GM12875 (cell line): Measurements from ENCODE around the gene RBM22.

Experiments used
- H3K4me3 ChIP-seq: one replicate; pipeline ENCODE4 v1.5.1; 2011; ENCODE audit warnings: low read depth, low read length, control low read depth
- CTCF ChIP-seq: IDR thresholded peaks from 2 replicates; pipeline ENCODE4 v1.5.1; 2011; ENCODE audit warnings: low read depth, mild to moderate bottlenecking, control low read depth, inconsistent platforms, low read length, moderate library complexity, borderline replicate concordance; ENCODE audit not compliant: insufficient read depth

The RBM22 gene

GRCh38 chr5:150672884-150673275 lies 28.0 kb downstream of the RBM22 start:
- no peak for TF ChIP-seq CTCF
- H3K4me3 ChIP-seq: no peak overlapping the region

- peak overlapping the region; percentile 33 for H3K4me3 ChIP-seq
- TF ChIP-seq CTCF: no peak
Observed at GRCh38 chr5:150672237-150672883, 28.5 kb downstream of the RBM22 start.

DNA sequence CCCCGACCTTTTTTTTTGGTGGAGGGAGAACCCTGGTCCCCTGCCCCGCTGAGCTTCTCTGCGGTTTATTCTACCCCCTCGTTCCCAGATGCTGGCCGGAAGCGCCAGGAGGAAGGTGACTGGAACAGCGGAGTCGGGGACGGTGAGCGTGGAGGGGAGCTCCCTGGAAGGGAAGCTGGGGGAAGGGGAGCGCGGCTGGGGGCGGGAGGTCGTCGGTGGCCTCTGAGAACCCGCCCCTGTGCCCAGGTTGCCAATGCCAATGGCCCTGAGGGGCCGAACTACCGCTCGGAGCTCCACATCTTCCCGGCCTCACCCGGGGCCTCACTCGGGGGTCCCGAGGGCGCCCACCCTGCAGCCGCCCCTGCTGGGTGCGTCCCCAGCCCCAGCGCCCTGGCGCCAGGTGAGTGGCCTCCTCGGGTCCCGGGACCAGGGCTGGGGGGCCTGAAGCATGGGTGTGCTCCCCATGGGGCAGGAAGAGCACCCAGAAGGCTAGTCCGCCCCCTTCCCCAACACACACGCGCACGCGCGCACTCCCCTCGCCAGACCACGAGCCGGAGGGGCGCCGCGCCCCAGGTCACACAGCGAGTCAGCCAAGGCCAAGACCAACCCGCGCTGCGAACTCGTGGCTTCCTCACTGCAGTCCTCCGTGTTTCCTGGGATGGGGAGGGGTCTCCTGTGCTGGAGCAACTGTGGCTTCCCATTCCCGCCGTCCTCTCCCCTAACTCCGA lies 29.2 kb downstream of the RBM22 start:
- TF ChIP-seq CTCF: no peak
- peak overlapping the region; percentile 33 for H3K4me3 ChIP-seq

GRCh38 chr5:150670948-150671310 lies 29.9 kb downstream of the RBM22 start:
- no peak overlapping the region for H3K4me3 ChIP-seq
- TF ChIP-seq CTCF: no peak

DNA sequence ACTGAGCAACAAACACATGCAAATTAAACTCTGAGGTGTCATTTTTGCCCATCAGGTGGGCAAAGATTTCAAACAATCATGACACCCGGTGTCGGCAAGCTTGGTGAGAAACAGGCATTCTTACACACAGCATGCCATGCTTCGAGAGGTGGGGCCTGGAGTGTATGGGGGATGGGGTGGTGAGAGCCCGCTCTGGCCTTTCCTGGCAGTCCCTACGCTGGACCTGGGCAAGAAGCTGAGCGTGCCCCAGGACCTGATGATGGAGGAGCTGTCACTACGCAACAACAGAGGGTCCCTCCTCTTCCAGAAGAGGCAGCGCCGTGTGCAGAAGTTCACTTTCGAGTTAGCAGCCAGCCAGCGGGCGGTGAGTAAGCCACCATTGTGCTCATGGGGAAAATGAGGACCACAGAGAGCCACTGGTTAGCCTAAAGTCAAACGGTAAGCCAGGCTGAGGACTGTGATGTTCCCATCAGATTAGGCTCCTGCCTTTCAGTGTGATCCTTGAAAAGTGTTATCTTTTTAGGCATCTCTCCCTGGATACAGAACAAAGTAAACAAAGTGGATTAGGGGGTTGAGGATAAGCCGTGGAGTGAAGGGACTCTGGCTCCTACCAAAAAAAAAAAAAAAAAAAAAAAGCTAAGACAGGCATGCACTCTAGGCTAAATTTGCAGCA lies 30.5 kb downstream of the RBM22 start:
- TF ChIP-seq CTCF: no peak

GRCh38 chr5:150665044-150665443 lies 35.8 kb downstream of the RBM22 start:
- TF ChIP-seq CTCF: no peak

More for the DNA sequence above, 30.5 kb downstream of the RBM22 start:
- no peak overlapping the region for H3K4me3 ChIP-seq

More at GRCh38 chr5:150665044-150665443, 35.8 kb downstream of the RBM22 start:
- H3K4me3 ChIP-seq: no peak overlapping the region
